Measurements from ENCODE around the gene H2BW2.
"Not testable (repeated sequence)": the region's sequence is repeated elsewhere in the genome, so short reads cannot be mapped to it uniquely, and the experiment has no call there.

Gene H2BW2

GRCh38 chrX:104039689-104040505 is at the start of gene H2BW2:
TSS of gene H2BW2 (plus strand) at chrX:104039956. CDS start at chrX:104039995, 39 bp downstream.
- DNase-seq (ENCODE audit: low read depth) = no peak

- no peak for DNase-seq (ENCODE audit: low read depth)
These were observed 40.5 kb upstream of the H2BW2 start for GRCh38 chrX:103999234-103999633.

DNA sequence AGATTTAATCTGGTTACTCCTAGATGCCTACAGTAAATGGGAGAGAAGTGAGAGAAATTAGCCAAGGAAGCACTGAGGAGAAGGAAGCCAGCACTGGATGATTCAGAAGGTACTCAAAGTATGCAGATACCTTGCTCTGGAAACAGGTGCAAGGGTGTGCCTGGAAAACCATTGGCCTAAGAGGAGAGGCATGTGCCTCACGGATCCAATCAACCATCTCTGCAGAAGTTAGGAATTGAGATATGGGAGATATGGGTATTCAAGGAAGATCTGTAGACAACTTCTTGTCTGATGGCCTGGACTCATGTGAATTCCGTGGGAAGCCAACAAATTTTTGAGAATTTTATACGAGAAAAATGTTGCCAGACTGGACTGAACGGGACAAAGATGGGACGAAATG is 30.9 kb upstream of the H2BW2 start:
- no peak for DNase-seq (ENCODE audit: low read depth)

DNA sequence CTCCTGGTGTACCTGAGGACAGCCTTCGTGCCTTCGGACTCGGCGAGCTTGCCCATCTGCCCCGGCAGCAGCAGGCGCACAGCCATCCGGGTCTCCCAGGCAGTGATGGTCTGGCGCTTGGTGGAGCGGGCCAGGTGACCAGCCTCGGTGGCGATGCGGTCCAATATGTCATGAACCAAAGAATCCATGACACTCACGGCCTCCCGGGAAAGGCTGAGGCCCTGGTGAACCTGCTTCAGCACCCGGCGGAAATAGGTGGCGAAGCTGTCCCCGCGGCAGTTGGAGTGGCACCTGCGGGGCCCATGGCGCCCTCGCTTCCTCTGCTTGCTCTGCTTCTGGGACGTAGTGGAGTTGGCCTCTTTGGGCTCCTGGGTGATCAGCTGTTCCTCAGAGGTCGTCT is 26.6 kb upstream of the H2BW2 start:
- DNase-seq (ENCODE audit: low read depth) = no peak

DNA sequence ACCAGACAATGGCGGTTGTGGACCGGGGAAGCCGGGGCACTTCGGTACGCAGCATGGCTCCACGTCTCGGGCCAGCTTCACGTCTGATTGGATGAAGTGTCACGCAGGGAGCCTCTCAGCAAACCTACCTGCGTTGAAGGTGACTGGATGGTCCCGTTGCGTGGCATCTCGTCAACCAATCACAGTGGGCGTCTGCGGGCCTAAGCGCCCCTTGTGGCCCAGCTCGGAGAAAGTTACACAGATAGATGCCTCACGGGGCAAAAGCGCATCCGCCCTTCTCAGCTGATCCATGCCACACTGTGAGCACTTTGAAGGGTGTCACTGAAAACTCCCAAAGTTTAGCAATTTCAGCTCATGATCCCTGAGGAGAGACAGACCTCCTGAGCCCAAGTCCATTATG is 26.1 kb upstream of the H2BW2 start, which contains the start of gene H2BW1:
Gene H2BW1 (minus strand): TSS at position 103 of the 400 bp plus-strand sequence. CDS start 132 bp downstream, outside the sequence.
- DNase-seq (ENCODE audit: low read depth) = no peak

DNA sequence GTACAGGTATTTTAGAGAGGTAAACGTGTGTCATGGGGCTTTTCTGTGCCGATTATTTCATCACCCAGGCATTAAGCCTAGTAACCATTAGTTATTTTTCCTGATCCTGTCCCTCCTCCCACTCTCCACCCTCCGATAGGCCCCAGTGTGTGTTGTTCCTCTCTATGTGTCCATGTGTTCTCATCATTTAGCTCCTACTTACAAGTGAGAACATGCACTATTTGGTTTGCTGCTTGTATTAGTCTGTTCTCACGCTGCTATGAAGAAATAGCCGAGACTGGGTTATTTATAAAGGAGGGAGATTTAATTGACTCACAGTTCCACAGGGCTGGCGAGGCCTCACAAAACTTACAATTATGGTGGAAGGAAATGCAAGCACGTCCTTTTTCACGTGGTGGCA is 24.2 kb upstream of the H2BW2 start:
- DNase-seq (ENCODE audit: low read depth) = not testable (repeated sequence)

- no peak for DNase-seq (ENCODE audit: low read depth)
These were observed 21.6 kb upstream of the H2BW2 start for GRCh38 chrX:104018126-104018525.

DNA sequence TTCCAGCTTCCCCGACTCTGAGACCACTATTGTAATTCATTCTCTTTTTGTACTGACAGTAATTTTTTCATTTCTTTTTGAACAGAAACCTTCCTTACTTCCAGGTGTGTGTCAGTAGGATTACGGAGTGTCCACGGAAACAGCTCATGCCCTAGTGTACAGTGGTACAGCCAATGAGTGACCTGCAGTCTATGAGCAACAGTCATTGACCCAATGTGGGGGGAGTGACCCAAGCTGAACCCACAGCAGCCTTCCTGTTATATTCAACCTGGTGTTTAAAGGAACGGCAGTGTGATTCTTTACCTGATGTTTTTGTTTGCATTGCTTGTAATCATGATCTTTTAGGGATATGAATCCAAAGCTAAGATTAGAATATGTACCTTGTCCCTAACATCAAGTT is 1.2 kb downstream of the H2BW2 start:
- DNase-seq (ENCODE audit: low read depth) = no peak

DNA sequence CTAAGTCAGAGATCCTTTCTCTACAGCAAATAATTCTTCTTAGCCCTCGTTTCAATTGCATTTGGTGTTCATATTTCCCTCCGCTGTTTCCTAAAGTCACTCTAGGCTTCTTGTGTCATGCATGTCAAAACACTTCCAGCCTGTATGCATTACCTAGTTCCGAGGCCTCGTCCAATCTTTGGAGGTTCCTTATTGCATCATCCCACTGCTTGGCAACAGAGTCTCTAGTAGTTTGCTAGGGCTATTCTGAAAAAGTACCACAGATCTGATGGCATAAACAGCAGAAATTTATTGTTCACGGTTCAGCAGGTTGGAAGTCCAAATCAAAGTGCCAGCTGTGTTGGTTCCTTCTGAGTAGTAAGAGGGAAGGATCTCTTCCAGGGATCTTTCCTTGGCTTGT is 5.9 kb downstream of the H2BW2 start:
- DNase-seq (ENCODE audit: low read depth) = no peak

- no peak for DNase-seq (ENCODE audit: low read depth)
These were observed 7.4 kb downstream of the H2BW2 start for GRCh38 chrX:104047171-104047570.

DNA sequence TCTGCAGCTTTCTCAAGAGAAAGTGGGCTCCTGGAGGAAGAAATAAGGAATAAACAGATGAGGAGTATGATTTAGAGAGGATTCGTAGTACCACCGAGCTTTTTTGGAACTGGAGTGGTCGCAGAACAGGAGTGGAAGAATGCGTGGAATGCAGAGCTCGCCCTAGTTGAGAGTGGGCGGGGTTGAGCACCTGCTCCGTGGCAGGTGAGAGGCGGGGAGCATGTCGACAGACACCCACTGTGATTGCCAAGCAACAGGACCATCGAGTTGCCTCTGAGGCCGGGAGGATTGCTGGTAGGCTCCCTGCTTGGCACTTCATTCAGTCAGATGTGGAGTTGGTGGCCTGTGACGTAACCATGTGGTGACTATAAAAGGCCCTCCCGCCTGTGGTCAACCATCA is 15.2 kb downstream of the H2BW2 start:
- DNase-seq (ENCODE audit: low read depth) = not testable (repeated sequence)

- DNase-seq (ENCODE audit: low read depth) = not testable (repeated sequence)
These were observed 22.9 kb downstream of the H2BW2 start for GRCh38 chrX:104062636-104063035.

DNA sequence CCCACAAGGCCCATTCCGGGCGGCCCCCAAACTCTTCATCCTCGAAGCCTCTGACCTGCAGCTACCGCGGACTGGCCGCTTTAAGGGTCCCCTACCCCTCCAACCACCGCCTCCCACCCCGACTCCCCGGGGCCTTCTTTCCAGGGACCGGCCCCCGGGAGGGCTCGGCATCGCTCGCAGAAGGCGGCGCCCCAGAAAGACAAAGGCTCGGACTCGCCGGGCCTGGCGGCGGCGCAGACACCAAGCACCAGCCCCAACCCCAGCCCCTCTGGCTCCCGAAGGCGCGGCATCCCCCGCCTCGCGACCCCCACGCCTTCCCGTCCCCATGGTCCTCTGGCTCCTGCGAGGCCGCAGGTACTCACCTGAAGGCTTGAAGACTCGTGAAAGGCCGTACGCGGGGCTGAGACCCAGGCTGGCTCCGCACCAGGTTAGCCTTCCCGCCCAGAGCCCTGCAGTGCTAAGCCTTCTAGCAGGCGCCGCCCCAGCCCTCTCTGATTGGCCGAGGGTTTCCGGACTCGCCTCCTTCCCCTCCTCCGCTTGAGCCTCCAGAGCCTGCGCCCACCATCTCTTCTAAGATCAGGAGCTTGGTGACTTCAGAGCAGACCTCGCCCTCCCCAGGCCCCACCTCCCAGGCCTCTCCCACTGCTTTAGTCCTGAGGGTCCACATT is 36.2 kb downstream of the H2BW2 start, which contains the start of gene TMSB15C:
Gene TMSB15C (minus strand): TSS at position 459 of the 668 bp plus-strand sequence.
- not testable (repeated sequence) for DNase-seq (ENCODE audit: low read depth)

DNA sequence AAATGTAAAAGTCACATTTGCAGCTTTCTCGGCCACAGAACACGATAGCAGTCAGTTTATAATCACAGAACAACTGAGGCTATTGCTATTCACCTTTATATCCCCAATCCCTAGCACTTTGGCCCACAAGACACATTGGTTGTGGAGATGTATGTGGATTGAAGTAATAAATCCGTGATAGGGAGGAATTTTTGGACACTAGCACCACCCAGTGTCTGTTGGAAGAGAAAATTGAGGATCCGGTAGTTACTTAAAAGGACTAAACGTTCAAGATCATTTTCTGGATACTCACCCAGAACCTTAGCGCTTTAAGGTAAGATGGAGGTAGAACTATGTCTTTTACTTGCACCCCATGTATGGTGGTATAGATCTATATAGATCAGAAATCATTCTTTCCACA is 38.1 kb downstream of the H2BW2 start:
- not testable (repeated sequence) for DNase-seq (ENCODE audit: low read depth)

DNA sequence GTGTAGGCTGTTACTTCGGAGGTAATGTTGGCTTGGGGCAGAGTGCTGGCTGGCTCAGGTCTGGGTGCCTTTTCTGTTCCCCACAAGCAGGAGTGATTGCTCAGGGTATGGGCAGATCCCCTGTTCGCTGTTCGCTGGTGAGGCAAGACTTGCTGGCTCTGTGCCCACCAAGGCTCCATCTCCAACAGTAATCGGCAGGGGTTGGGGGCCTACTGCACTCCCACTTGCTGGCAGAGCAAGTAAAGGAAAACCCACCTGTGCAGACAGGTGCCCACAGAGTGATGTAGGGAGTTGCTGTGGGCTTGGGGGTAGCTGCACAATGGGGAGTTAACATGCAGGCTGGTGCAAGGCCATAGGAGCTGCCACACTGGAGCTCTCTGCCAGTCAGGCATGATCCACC is 44.3 kb downstream of the H2BW2 start:
- DNase-seq (ENCODE audit: low read depth) = no peak

DNA sequence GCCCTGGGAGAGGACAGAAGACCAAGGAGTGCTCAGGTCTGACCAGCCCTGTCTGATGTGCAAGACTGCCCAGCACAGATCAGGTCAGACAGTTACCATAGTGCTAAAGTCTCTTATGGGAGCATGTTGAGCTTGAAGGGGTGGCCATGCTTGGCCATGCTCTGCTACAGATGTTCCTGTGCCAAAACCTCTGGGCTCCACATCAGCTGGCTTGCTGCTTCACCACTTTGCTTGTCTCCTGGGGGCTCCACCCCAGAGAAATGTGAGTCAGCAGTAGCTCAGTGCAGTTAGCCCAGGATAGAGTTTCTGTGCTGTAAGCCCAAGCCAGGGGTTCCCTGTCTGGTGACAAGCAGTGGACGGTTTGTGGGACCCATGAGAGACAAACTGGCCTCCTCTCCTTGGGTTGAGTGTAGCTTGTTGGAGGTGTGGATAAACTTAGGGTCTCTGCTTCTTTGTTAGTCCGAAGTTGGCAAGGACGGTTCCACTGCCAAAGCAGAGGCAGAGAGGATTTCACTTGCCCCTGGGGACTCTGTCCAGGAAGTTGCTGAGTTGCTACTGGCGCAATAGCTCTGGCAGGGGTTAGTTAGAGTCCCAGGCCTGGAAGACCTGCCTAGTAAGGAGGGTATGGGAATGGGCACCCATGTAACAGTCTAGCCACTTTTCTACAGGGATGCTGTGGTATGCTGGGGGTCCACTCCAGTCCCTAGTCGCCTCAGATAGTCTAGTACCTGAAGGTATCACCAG is 45.0 kb downstream of the H2BW2 start:
- no peak for DNase-seq (ENCODE audit: low read depth)

DNA sequence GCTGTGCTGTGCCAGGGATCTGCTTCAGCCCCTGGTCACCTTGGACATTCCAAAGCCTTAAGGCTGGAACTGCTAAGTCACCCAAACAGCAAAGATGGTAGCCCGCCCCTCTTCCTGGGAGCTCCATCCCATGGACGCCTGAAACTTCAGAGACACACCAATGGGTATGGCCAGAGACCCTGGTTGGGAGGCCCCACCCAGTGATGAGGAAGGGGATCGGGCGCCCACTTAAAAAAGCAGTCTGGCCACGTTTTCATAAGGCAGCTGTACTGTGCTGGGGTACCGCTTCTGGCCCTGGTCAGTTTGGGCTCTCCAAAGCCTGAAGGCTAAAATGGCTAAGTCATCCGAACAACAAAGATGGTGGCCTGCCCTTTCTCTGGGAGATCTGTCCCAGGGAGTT is 45.7 kb downstream of the H2BW2 start:
- no peak for DNase-seq (ENCODE audit: low read depth)

- DNase-seq (ENCODE audit: low read depth) = no peak
These were observed 46.2 kb downstream of the H2BW2 start for GRCh38 chrX:104085919-104086318.
